T-cell (primary cell): Measurements from ENCODE around the gene RNASET2. TPM values are rescaled to one million over a fixed set of nuclear protein-coding genes. Genes with fewer than 3 reads are reported as not detected.
A peak's percentile ranks its signal among the peaks of the same experiment; 100 is the strongest.

Experiments used
- ATAC-seq, 4 experiments: fragments of 200-7000 bp in 3 of 4; fragments of 150-1000 bp in 1 of 4; cut with Tn5 transposase; replicated peaks in 1 of 4; 1 replicate in 3 of 4; 2 replicates in 1 of 4; pipeline ENCODE4 v1.10.0; 2021; ENCODE audit warnings: moderate library complexity in 3 of 4, mild to moderate bottlenecking in 2 of 4, moderate number of reproducible peaks in 1 of 4
- CTCF ChIA-PET, 2 donors: fragments of 300-600 bp; sonication (Branson Sonifier 250); formaldehyde crosslinking; loops; one replicate each; lab custom pipeline; 2022; ENCODE audit warnings: antibody characterized with exemption in 2 of 2; lab: Charles Lee
- POLR2A ChIA-PET, 2 donors: fragments of 300-600 bp; sonication (Branson Sonifier 250); formaldehyde crosslinking; loops; one replicate each; lab custom pipeline; 2022; ENCODE audit warnings: antibody characterized with exemption in 2 of 2; lab: Charles Lee
- DNase-seq, 35 experiments: peaks; one replicate each; pipeline versions ENCODE4 v3.0.0 to v3.0.0-alpha.2; 2013 to 2023
- H3K27ac ChIP-seq: one replicate; pipeline ENCODE4 v1.5.1; 2013; ENCODE audit warnings: low read length
- H3K27me3 ChIP-seq, 2 experiments: replicated peaks in 1 of 2; 1 replicate in 1 of 2; 2 replicates in 1 of 2; pipeline versions ENCODE4 v1.6.1 to v1.7.0; 2013; ENCODE audit warnings: low read length in 1 of 2, mixed read lengths in 1 of 2; ENCODE audit not compliant: control insufficient read depth in 2 of 2, insufficient read depth in 2 of 2; ENCODE audit errors: extremely low read depth in 1 of 2
- H3K36me3 ChIP-seq, 2 donors: 1 replicate in 1 of 2; 2 replicates in 1 of 2; pipeline versions ENCODE4 v1.6.1 to v1.7.0; 2013; ENCODE audit warnings: low read length in 1 of 2; ENCODE audit not compliant: control insufficient read depth in 2 of 2, insufficient read depth in 1 of 2; ENCODE audit errors: extremely low read depth in 1 of 2
- H3K4me1 ChIP-seq, 2 experiments: 1 replicate in 1 of 2; 2 replicates in 1 of 2; pipeline versions ENCODE4 v1.6.1 to v1.7.0; 2013; ENCODE audit warnings: low read length in 2 of 2, mixed read lengths in 1 of 2; ENCODE audit not compliant: insufficient read depth in 2 of 2, control insufficient read depth in 1 of 2; ENCODE audit errors: extremely low read depth in 1 of 2
- H3K4me3 ChIP-seq, 2 donors: 1 replicate in 1 of 2; 2 replicates in 1 of 2; pipeline versions ENCODE4 v1.5.1 to v1.7.0; 2013; ENCODE audit warnings: mild to moderate bottlenecking in 2 of 2, low read length in 1 of 2, moderate library complexity in 1 of 2; ENCODE audit not compliant: control insufficient read depth in 1 of 2; ENCODE audit errors: extremely low read depth in 1 of 2
- H3K9me3 ChIP-seq: 2 replicates; pipeline ENCODE4 v1.7.0; 2013
- H3K27ac Mint-ChIP-seq, 2 donors: one replicate each; pipeline ENCODE4 v1.8.0; 2020 to 2021; ENCODE audit warnings: mild to moderate bottlenecking in 2 of 2, mixed read lengths in 2 of 2
- H3K27me3 Mint-ChIP-seq, 2 donors: one replicate each; pipeline ENCODE4 v1.8.0; 2021 to 2022; ENCODE audit warnings: mixed read lengths in 2 of 2
- H3K36me3 Mint-ChIP-seq: one replicate; pipeline ENCODE4 v1.8.0; 2021; ENCODE audit warnings: mixed read lengths
- H3K4me1 Mint-ChIP-seq, 3 donors: one replicate each; pipeline ENCODE4 v1.8.0; 2020 to 2022; ENCODE audit warnings: mixed read lengths in 3 of 3, mild to moderate bottlenecking in 1 of 3
- H3K4me3 Mint-ChIP-seq, 3 donors: one replicate each; pipeline ENCODE4 v1.8.0; 2020 to 2022; ENCODE audit warnings: mild to moderate bottlenecking in 3 of 3, mixed read lengths in 3 of 3, moderate library complexity in 3 of 3
- H3K9me3 Mint-ChIP-seq, 3 donors: one replicate each; pipeline ENCODE4 v1.8.0; 2020 to 2022; ENCODE audit warnings: mixed read lengths in 3 of 3
- WGBS: methylation state at CpG from one replicate; pipeline ENCODE4 v1.1.5; 2013; ENCODE audit warnings: missing lambda C conversion rate; ENCODE audit not compliant: insufficient coverage; 5-methylcytosine and 5-hydroxymethylcytosine counted together
- total RNA-seq, 35 experiments: library from RNA in 6 of 35; stranded (reverse) in 6 of 35; fragments of 120-200 nt in 1 of 35; gene quantifications; one replicate each; pipeline versions ENCODE4 v1.2.1 to v1.2.4 and lab custom pipeline; 2013 to 2026

RNASET2 gene
- total RNA-seq, 5 donors from 2014 or later (not counting 1 experiment from before 2014, with no cell fraction given), result 121 to 275 (median 252) TPM

GRCh38 chr6:166972101-166972500 is 15.8 kb upstream of the RNASET2 start:
- Histone ChIP-seq H3K27me3 (no peaks in the 10 kb centered on the region), H3K27ac (no peak overlapping the region), H3K9me3 (no peaks in the 10 kb centered on the region), H3K4me1 (peaks cover 15 to 29% of the 10 kb centered on the region in 2 experiments), H3K36me3 (no peaks in the 10 kb centered on the region), H3K4me3 (no peak overlapping the region)
- H3K4me1 Mint-ChIP-seq, result peaks cover 19 to 48% (median 44%) of the 10 kb centered on the region in 3 donors
- H3K27ac Mint-ChIP-seq, result no peak overlapping the region
- peaks cover 16% of the 10 kb centered on the region for H3K36me3 Mint-ChIP-seq
- ATAC-seq (no peak), DNase-seq (no peak)
- peaks cover 0 to 7% (median 4%) of the 10 kb centered on the region in 3 donors for H3K9me3 Mint-ChIP-seq
- H3K27me3 Mint-ChIP-seq, result no peaks in the 10 kb centered on the region
- H3K4me3 Mint-ChIP-seq, result no peak overlapping the region
- ChIA-PET POLR2A (interaction anchor here in 1 of 2 donors (0.5 kb wide), 1 partner anchor 19 kb away, joined by 4 read pairs; no protein-coding TSS in a partner anchor), CTCF (interaction anchor here in 1 of 2 donors (1.0 kb wide), 1 partner anchor 16 kb away, joined by 3 read pairs; no protein-coding TSS in a partner anchor)
- WGBS, result 100% methylated on average over 2 of the region's 2 CpGs

- Histone ChIP-seq H3K27me3 (no peaks in the 10 kb centered on the region), H3K27ac (no peak overlapping the region), H3K4me1 (peaks cover 15 to 29% of the 10 kb centered on the region in 2 experiments), H3K9me3 (no peaks in the 10 kb centered on the region), H3K36me3 (no peaks in the 10 kb centered on the region), H3K4me3 (no peak overlapping the region)
- 98% methylated on average over 7 of the region's 8 CpGs for WGBS
- ATAC-seq (no peak), DNase-seq (no peak)
- POLR2A ChIA-PET, result no interaction called here
- CTCF ChIA-PET, result no interaction called here
- H3K27me3 Mint-ChIP-seq, result no peaks in the 10 kb centered on the region
- peaks cover 19 to 49% (median 44%) of the 10 kb centered on the region in 3 donors for H3K4me1 Mint-ChIP-seq
- no peak overlapping the region for H3K4me3 Mint-ChIP-seq
- peaks cover 22% of the 10 kb centered on the region for H3K36me3 Mint-ChIP-seq
- H3K9me3 Mint-ChIP-seq, result peaks cover under 1 to 14% (median 4%) of the 10 kb centered on the region in 3 donors
- H3K27ac Mint-ChIP-seq, result peak overlapping the region; percentile 71 to 90
These were observed 14.9 kb upstream of the RNASET2 start for GRCh38 chr6:166971271-166971670.

- Mint-ChIP-seq H3K4me3 (no peak overlapping the region), H3K27ac (peak overlapping the region; percentile 87 to 92), H3K4me1 (peaks cover 19 to 50% (median 44%) of the 10 kb centered on the region in 3 donors), H3K9me3 (peaks cover 3 to 17% (median 4%) of the 10 kb centered on the region in 3 donors), H3K36me3 (peaks cover 26% of the 10 kb centered on the region), H3K27me3 (no peaks in the 10 kb centered on the region)
- H3K9me3 ChIP-seq, result no peaks in the 10 kb centered on the region
- WGBS, result 96% methylated on average over 15 of the region's 17 CpGs
- ATAC-seq (no peak), DNase-seq (no peak)
- peak overlapping the region; percentile 39 for H3K27ac ChIP-seq
- ChIA-PET CTCF (no interaction called here), POLR2A (no interaction called here)
- H3K27me3 ChIP-seq, result no peaks in the 10 kb centered on the region
- H3K4me3 ChIP-seq, result no peak overlapping the region
- peaks cover 15 to 29% of the 10 kb centered on the region in 2 experiments for H3K4me1 ChIP-seq
- H3K36me3 ChIP-seq, result no peaks in the 10 kb centered on the region
These were observed 14.4 kb upstream of the RNASET2 start for GRCh38 chr6:166970776-166971175.

GRCh38 chr6:166970091-166970490 is 13.7 kb upstream of the RNASET2 start:
- peaks cover 15 to 29% of the 10 kb centered on the region in 2 experiments for H3K4me1 ChIP-seq
- peak overlapping the region; percentile 87 to 92 for H3K27ac Mint-ChIP-seq
- H3K4me3 Mint-ChIP-seq, result peak overlapping the region in 1 of 3 donors; percentile 73
- CTCF ChIA-PET, result no interaction called here
- peaks cover 19 to 50% (median 44%) of the 10 kb centered on the region in 3 donors for H3K4me1 Mint-ChIP-seq
- H3K27me3 Mint-ChIP-seq, result no peaks in the 10 kb centered on the region
- no peaks in the 10 kb centered on the region for H3K9me3 ChIP-seq
- H3K36me3 Mint-ChIP-seq, result peaks cover 26% of the 10 kb centered on the region
- H3K27ac ChIP-seq, result peak overlapping the region; percentile 39
- no peak for DNase-seq
- H3K9me3 Mint-ChIP-seq, result peaks cover 3 to 17% (median 4%) of the 10 kb centered on the region in 3 donors
- no peak overlapping the region for H3K4me3 ChIP-seq
- peak in 1 of 4 experiments; percentile 24 for ATAC-seq
- no peaks in the 10 kb centered on the region for H3K27me3 ChIP-seq
- no peaks in the 10 kb centered on the region for H3K36me3 ChIP-seq
- POLR2A ChIA-PET, result interaction anchor here in 1 of 2 donors (1.0 kb wide), 1 partner anchor 14 kb away, joined by 3 read pairs; the partner anchor contains the start of gene RNASET2

- ChIA-PET POLR2A (interaction anchor here in 1 of 2 donors (1.0 kb wide), 1 partner anchor 13 kb away, joined by 3 read pairs; the partner anchor contains the start of gene RNASET2), CTCF (no interaction called here)
- Mint-ChIP-seq H3K4me1 (peaks cover 19 to 50% (median 42%) of the 10 kb centered on the region in 3 donors), H3K9me3 (peaks cover 3 to 17% (median 4%) of the 10 kb centered on the region in 3 donors), H3K4me3 (peak overlapping the region; percentile 29 to 73 (median 45)), H3K36me3 (peaks cover 21% of the 10 kb centered on the region), H3K27ac (peak overlapping the region; percentile 87 to 92), H3K27me3 (no peaks in the 10 kb centered on the region)
- DNase-seq (peak in 5 of 35 experiments; percentile 18 to 41 (median 30)), ATAC-seq (peak; percentile 45 to 71 (median 70))
- no peaks in the 10 kb centered on the region for H3K36me3 ChIP-seq
- H3K4me3 ChIP-seq, result peak overlapping the region in 1 of 2 donors; percentile 0
- H3K4me1 ChIP-seq, result peaks cover 15 to 29% of the 10 kb centered on the region in 2 experiments
- WGBS, result 59% methylated on average over 3 of the region's 8 CpGs
- no peaks in the 10 kb centered on the region for H3K27me3 ChIP-seq
- peak overlapping the region; percentile 25 for H3K27ac ChIP-seq
- no peaks in the 10 kb centered on the region for H3K9me3 ChIP-seq
These were observed 13.1 kb upstream of the RNASET2 start for GRCh38 chr6:166969390-166970002.

GRCh38 chr6:166966268-166966667 is 9.9 kb upstream of the RNASET2 start:
- 100% methylated on average over 2 of the region's 2 CpGs for WGBS
- Mint-ChIP-seq H3K36me3 (peaks cover 19% of the 10 kb centered on the region), H3K9me3 (peaks cover 4 to 27% (median 10%) of the 10 kb centered on the region in 3 donors), H3K27ac (peak overlapping the region in 1 of 2 donors; percentile 66), H3K4me1 (peaks cover 14 to 28% (median 22%) of the 10 kb centered on the region in 3 donors), H3K4me3 (no peak overlapping the region), H3K27me3 (no peaks in the 10 kb centered on the region)
- ChIA-PET POLR2A (no interaction called here), CTCF (no interaction called here)
- Histone ChIP-seq H3K27ac (no peak overlapping the region), H3K4me1 (peaks cover 15 to 19% of the 10 kb centered on the region in 2 experiments), H3K4me3 (no peak overlapping the region), H3K27me3 (no peaks in the 10 kb centered on the region), H3K9me3 (no peaks in the 10 kb centered on the region), H3K36me3 (no peaks in the 10 kb centered on the region)
- no peak for ATAC-seq
- no peak for DNase-seq
